GM18868 (cell line): ENCODE results near the gene LRFN2.

Experiments used
- ATAC-seq: cut with Tn5 transposase; IDR thresholded peaks from one replicate; pipeline ENCODE4 v1.9.1; 2021; ENCODE audit warnings: mild to moderate bottlenecking, moderate library complexity; ENCODE audit not compliant: unreplicated experiment

LRFN2 gene

DNA sequence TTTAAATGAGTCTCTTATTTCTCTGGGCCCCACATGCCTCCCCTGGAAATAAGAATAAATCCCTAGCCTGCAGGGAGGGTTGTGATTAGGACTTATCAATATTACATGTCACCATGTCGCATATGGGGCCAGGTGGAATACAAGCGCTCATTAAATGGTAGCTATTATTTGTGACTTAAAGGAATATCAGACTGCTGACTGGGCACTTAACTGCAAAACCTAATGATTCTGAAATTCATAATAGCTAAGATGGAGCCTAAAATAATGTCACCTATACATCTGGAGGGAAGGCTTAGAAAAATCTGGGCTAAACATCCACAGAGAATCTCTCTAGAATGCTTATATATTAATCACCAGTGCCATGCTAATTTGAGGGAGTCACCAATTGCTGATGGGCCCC is 106.5 kb downstream of the LRFN2 start:
- ATAC-seq, result no peak

DNA sequence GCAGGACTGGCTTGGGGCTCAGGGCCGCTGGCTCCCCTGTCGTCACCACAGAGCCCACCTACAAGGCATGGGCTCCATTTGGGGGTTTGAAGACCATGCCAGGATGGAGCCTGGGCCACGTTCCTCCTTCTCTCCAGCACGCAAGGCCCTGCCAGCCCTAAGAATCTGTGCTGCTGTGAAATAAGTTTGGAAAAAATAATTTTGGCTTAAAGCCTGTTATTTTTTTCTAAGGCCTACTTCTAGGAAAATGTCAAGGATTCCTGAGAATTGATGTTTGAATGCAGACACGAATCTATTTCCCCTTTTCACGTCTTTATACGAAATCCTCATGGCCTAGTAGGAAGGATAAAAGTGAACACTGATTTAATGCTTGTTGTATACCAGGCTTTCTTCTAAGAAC is 107.5 kb downstream of the LRFN2 start:
- ATAC-seq, result no peak

DNA sequence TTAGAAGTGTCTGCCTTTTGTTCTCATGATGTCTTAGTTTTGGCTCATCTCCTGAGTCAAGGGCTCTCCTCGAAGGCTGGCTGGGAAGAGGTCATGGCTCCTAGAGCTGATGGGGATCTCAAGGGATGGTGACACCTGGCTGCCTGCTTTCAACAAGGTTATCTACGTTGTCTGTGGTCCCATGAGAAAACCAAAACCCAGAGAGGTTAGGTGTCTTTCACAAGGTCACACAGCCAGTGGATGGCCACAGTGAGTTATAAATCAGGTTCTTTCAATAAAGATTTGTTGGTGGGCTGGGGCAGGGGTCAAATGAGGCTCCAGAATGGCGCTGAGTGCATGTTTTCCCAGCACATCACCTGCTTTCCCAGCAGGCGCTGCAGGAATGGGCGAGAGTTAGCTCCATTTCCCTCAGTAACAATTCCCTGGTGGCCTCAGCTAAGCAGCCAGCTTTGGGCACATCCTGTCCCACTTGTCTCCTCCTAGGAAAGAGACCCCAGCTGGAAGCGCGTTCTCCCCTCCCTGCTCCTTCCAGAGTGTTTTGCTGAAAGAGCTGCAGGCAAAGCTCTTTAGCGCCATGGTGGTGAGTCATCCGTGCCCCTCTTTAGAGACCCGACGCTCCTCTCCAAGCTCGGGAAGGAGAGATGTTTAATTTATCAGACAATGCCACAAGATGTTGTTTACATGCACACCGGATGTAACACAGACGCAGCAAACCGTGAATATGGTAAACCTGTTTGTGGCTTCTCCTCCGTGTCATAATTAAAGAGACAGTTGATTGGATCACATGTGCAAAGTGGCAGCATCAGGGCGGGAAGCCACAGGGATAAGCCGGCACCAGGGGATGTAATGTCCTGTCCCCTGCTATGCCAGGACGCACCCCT is 109.7 kb downstream of the LRFN2 start:
- no peak for ATAC-seq

DNA sequence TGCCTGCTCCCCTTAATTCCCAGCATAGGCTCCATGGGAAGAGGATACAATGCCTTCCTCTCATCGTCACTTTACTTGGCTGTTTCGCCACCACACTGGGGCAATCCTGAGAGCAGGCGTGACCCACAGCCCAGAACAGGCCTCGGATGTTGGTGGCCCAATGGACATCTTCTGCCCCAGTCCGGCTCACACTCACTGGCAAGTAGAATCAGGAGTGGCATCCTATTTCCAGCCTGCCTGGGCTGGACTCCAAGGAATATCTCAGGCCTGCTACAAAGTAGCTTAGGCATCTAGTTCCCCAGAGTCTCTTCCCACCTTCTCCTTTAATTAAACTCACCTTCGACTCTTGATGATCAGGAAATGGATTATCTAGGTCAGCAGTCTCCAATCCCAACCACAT is 110.5 kb downstream of the LRFN2 start:
- ATAC-seq, result no peak

DNA sequence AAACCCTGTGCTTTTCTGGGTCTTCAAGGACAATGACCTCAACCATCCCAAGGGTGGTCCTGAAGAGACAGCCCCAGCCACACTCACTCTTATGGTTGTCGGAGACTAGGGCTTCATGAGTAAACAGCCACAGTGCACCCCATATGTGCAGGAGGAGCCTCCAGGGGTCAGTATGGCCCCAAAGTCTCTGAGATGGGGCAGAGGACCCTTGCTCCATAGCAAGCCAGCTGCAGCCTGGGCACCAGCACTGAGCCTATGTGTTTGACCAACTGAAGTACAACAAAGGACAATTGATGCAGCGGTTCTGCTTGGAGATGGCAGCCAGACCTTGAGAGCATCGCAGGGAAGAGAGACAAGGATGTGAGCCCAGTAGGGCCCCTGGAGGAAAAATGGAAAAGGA is 112.2 kb downstream of the LRFN2 start:
- ATAC-seq, result no peak

DNA sequence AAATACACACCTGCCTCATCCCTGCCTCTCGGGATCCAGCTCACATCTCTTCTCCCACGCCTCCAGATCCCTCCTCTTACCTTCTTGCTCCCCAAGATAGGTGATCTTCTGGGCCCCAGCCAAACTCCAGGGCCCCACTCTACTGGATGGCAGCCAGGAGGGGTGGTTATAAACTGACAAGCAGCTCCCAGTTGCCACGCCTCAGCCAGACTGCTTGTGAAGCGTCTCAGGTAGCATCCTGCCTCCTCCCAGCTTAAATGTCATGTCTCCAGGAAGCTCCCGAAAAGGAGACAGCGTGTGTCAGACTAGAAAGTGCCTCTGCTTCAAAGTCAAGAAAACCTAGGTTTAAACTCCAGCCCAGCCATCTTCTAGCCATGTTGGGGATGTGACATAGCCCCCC is 114.1 kb downstream of the LRFN2 start:
- no peak for ATAC-seq

DNA sequence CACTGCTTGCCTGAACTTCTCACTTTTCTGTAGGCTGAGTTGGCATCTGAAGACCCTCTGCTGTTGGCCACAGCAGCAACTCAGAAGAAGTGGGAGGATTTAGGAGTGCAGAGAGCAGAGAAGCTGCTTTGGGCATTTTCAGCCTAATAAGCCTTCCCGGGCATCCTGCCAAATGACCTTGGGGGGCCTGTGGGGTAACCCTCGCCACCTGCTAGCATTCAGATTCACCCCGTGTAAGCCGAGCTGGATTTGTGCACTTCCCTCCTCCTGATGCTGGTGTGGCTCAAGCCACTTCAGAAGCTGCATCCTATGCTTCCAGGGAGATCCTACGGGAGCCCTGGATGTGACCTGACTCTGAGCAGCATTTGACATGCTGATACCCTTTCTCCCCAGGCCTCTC is 114.8 kb downstream of the LRFN2 start:
- no peak for ATAC-seq

DNA sequence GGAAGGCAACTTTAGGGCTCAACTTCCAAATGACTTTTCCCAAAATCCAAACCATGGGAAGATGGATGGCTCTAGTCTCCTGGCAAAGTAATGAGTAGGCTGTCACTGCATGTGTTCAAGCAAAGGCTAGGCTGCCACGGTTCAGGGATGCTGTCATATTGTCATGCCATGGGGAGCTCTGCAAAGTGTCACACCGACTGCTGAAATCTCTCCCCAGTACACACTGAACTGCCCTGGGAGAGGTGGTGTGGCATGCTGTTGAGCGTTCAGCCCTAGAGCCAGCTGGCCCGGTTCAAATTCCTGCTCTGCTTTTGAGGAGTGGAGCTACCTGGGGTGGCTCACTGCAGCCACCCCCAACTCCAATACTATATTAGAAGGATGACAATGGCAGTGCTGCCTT is 115.9 kb downstream of the LRFN2 start:
- no peak for ATAC-seq

DNA sequence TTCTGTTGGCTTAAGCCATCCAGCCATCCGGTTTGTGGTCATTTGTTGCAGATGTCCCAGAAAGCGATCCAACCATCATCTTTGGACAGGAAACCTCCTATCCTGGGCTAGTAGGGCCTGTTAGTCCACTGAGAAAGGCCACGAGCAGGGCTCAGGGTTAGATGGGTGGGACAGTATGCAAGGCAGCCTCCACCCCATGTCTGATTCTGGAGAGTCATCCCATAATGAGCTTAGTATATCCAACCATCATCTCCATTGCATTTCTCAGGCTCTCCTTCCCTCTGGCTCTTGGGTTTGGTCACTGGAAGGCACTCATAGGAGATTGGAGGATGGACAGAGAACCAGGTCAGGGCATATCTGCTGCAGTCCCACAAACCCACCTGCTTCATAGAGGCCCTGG is 117.8 kb downstream of the LRFN2 start:
- no peak for ATAC-seq

DNA sequence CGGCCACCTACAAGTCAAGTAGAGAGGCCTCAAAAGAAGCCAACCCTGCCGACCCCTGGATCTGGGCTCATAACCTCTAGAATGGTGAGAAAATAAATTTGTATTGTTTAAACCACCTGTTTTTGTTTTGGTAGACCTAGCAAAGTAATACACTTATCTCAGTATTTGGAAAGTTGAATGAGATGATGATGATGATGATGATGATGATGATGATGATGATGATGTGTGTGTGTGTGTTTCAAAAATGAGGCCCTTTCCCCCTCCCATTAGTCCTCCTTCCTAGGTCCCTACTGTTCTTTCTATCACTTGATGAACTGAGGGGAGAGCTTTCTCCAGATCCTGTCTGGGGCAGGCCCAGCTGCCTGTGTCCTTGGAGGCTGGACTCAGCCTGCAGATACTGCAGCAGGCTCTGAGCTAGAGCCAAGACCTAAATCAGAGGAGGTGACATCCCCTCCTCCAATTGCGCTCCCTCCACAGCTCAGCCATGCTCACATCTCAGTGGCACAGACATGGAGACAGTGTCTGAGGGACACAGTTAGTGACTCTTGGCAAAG is 120.1 kb downstream of the LRFN2 start:
- no peak for ATAC-seq

DNA sequence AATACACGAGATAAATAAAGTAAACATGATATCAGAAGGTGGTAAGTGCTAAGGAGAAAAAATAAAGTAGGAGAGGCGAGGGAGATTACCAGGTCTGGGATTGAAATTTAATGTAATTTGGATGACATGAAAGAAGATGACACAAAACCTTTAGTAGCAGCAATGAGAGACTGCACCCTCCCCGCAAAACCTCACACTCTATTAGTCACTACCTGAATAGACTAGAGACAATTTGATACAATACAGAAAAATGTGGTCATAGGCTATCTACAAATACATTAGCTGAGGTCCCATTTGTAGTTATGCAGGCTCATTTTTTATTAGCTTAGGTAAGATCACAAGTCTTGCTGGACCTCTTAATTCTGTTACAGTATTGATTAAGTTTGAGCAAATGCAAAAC is 125.5 kb downstream of the LRFN2 start:
- ATAC-seq, result no peak

DNA sequence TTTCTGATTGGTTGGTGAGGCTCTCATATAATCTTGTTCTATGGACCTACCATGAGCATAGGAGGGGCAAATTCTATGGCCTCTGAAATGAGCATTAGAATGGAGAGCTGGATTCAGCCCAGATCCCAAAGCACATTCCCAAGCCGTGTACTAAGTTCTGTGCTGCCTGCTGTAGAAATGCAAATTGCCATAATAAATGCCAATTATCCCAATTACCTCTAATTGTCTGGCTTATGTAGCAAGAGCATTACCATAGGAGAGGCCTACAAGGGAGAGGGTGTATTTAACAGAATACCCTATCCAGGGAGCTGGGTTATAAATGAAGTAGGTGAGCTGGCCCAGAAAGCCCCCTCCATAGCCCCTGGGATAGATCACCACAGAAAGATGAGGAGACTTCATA is 126.8 kb downstream of the LRFN2 start:
- ATAC-seq, result no peak

DNA sequence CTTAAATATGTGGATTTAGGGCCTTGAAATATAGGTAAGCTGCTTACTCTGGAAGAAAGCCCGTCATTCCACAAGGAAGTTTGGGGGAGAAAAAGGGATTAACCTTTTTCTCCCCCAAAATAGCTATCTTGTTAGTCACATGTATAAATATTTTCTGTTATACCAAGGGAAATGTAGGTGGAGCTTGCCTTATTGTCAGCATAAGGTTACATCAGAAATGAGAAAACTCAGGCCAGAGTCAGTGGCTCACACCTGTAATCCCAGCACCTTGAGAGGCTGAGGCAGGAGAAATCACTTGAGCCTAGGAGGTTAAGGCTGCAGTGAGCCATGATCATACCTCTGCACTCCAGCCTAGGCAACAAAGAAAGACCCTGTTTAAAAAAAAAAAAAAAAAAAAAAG is 129.9 kb downstream of the LRFN2 start:
- no peak for ATAC-seq

DNA sequence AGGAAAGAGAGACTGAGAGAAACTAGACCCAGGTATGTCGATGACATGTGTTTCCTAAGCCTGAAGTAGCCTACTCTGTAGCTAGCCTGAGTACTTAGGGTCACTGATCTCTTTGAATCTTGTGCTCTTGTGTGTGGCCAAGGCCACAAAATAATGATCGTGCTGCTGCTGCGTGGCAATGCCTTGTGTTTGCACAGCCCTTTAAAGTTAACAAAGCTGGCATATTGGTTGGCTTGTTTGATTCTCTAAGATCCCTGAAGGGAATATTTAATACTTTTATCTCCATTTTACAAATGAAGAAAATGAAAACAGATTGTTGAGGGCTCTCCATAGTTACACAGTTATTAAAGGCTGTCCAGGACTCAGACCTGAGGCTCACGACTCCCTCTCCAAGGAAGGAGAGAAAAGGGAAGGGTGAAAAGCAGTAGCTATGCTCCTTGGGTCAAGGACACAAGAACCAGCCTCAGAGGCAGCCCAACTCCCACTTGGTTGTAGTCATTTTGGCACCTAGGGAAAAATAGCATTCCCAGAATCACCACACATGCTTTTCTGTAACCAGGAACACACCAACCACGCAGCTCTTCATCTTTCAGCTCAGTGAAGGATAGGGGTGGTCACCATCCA is 130.7 kb downstream of the LRFN2 start:
- ATAC-seq, result no peak

DNA sequence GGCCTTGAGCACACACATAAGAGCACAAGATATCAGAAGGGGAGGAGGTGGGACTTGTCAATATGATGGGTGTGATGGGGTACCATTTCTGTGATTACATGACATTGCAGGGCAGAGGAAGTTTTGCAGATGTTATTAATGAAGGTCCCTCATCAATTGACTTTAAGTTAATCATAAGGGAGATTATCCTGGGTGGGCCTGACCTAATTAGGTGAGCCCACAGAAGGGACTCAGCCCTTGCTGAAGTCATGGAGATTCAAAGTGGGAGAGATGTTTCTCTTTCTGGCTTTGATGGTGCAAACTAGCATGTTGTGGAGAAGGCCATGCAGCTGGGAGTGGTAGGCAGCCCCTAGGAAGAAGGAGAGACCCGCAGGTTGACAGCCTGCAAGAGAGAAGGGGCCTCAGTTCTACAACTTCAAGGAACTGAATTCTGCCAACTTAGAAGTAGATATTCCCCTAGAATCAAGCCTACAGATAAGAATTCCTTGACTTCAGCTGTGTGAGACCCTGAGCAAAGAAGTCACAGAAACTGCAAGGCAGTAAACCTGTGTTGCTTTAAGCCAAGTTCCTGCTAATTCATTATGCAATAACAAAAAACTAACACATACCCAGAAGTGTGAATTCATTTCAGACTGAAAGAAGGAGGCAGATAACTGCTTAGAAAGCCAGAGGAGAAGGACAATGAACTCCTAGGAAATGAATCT is 131.3 kb downstream of the LRFN2 start:
- no peak for ATAC-seq

DNA sequence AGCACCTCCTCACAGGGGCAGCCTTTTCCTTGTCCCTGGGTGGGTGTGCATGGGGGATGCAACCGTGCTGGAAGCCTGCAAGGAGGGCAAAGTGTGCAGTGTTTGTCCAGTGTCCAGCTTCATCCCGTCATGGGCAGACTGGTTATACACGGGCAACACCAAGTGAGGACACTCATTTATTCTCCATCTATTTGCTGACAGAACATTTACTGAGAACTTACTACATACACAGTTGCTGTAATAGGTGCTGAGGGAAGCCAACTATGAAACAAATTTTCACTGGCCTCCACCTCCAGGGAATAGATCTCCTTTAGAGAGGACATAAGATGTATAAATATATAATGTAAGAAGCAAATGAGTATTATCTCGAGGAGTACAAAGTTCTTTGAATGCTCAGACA is 136.7 kb downstream of the LRFN2 start:
- ATAC-seq, result no peak

DNA sequence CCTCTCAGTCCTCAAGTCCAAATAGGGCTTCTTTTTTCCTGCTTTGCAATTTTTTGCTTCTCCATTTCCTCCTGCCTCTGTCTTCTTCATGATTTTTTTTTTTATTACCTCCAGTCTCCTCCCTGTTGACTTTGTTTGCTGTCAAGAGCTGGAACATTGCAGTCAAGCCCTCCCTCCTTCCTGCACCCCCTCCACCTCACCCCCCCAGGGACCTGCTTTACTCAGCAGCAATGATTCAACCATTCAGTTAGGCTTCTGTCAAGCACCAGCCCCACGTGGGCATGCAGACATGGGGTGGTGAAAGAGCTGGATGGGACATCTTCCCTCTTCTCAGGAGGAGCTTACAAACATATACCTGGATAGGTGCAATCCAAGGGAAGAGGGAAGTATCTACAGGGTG is 142.4 kb downstream of the LRFN2 start:
- no peak for ATAC-seq

DNA sequence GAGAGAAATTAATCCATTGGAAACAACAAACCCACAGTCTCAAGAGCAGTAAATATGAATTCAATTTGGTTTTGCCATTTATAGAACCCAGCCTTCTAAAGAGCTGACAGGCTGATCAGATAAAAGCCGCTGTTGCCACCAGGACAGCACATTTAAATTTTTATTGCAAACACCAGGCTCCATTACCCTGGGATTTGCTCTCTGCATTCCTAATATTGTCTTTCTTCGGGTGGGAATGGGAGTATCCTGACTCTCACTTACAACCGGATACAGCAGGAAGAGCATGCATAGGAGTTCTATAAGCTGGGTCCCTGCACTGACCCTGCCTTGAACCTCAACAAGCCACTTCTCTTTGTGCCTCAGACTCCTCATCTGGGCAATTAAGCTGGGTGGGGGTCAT is 142.9 kb downstream of the LRFN2 start:
- ATAC-seq, result no peak

DNA sequence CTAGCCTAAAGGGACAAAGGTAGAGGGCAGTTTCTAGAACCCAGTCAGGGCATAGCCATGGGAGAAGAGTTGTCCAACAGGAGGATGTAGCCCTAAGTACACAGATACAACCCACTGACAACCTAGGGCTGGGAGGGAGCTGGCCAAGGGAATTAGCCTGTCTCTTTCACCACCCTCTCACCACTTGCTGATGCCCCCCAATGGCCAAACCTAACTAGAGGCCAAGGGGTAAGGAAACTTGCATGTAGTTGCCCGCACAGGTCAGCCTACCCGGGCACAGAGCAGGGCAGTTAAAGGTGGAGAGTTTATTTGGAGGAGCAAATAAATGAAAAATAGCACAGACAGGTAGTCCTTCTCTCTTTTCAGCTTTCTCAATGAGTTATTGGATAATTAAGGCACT is 143.3 kb downstream of the LRFN2 start:
- no peak for ATAC-seq

DNA sequence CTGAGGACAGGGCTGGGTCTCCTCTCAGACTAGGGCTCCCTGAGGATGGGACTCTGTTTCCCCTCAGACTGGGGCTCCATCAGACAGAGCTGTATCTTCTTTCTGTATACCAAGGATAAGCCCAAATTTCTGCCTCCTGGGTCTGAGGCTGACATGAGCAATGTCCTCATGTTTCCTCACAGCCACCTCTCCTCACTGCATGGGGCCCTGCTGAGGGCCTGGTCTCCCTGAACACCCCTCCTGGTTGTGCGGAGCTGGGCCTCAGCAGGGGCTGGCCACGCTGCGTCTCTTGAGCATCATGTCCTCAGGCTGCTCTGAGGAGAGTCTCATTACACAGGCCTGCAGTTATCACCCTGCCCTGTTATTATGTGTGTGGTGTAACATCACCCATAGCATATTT is 144.6 kb downstream of the LRFN2 start:
- ATAC-seq, result no peak

DNA sequence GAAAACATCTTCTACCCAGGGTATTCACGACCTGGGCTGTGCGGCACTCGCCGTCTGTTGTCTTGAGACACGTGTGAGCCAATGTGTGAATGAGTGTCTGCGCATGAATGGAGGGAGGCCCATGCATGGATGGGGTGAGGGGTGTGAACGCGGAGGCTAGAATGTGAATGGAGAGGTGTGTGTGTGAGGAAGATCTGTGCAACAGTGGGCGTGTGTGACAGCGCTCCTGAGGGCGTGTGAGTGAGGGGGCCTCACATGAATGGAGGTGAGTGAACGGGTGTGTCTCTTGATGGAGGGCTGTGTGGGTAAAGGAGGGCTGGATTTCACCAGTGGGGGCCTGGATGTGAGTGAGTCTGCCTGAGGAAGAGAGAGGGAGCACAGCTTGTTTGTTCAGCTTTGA is 146.0 kb downstream of the LRFN2 start:
- ATAC-seq, result no peak

DNA sequence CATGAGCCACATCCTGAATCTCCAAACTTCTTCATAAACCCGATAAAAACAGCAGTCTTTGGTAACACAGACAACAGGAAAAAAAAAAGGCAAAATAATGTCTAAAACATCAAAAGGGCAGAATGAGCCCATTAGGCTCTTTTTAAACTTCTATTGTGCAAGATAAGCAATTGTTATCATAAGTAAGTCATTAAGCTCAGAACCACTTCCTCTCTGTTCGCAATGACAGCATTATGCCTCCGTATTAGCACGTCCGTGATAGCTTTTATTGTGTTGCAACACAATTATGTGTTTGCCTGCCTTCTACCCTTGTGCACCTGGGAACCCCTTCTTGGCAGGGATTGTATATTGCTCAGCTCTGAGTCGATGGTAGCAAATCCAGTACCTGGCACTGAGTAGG is 147.1 kb downstream of the LRFN2 start:
- ATAC-seq, result no peak
